ENCODE data around the gene ETV4. TPM values are rescaled to one million over a fixed set of nuclear protein-coding genes. Genes with fewer than 3 reads are reported as not detected.
A peak's percentile ranks its signal among the peaks of the same experiment; 100 is the strongest.

Gene ETV4
- total and polyA plus RNA-seq, 2 of the 13 experiments (the other 11 are each of a cell fraction or from before 2014, with no cell fraction given): 128 to 330 TPM

DNA sequence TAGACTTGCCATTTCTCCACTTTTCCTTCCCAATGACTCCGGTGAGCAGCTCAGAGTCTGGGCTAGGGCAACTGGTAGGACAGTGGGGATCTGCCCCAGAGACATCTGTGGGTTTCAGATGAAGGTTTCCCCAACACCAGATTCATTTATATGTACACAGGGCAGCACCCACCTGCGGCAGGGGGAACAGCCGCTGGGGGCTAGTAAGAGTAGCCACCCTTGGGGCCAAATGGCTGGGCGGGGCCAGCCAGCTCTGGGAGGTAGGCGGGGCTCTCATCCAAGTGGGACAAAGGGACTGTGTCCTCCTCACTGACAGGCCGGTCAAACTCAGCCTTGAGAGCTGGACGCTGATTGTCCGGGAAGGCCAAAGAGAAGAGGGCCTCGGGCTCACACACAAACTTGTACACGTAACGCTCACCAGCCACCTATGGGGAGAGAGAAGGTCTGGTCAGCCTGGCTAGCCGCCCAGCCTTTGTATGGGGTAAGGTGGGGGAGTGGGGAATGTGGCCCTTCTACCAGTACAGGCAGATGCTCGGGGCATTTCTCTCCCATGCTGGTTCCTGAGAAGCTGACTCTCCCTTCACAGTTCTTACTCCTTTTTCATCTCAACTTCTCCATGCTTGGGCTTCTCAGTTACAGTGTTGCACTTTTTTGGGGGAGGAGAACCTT is 17.7 kb downstream of the ETV4 start (continued):
- TF ChIP-seq, protein P1, sequence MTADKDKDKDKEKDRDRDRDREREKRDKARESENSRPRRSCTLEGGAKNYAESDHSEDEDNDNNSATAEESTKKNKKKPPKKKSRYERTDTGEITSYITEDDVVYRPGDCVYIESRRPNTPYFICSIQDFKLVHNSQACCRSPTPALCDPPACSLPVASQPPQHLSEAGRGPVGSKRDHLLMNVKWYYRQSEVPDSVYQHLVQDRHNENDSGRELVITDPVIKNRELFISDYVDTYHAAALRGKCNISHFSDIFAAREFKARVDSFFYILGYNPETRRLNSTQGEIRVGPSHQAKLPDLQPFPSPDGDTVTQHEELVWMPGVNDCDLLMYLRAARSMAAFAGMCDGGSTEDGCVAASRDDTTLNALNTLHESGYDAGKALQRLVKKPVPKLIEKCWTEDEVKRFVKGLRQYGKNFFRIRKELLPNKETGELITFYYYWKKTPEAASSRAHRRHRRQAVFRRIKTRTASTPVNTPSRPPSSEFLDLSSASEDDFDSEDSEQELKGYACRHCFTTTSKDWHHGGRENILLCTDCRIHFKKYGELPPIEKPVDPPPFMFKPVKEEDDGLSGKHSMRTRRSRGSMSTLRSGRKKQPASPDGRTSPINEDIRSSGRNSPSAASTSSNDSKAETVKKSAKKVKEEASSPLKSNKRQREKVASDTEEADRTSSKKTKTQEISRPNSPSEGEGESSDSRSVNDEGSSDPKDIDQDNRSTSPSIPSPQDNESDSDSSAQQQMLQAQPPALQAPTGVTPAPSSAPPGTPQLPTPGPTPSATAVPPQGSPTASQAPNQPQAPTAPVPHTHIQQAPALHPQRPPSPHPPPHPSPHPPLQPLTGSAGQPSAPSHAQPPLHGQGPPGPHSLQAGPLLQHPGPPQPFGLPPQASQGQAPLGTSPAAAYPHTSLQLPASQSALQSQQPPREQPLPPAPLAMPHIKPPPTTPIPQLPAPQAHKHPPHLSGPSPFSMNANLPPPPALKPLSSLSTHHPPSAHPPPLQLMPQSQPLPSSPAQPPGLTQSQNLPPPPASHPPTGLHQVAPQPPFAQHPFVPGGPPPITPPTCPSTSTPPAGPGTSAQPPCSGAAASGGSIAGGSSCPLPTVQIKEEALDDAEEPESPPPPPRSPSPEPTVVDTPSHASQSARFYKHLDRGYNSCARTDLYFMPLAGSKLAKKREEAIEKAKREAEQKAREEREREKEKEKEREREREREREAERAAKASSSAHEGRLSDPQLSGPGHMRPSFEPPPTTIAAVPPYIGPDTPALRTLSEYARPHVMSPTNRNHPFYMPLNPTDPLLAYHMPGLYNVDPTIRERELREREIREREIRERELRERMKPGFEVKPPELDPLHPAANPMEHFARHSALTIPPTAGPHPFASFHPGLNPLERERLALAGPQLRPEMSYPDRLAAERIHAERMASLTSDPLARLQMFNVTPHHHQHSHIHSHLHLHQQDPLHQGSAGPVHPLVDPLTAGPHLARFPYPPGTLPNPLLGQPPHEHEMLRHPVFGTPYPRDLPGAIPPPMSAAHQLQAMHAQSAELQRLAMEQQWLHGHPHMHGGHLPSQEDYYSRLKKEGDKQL (CRISPR knock-in tag; IDR thresholded peaks at IDR 0.05; ENCODE audit: low read depth): no peak
- TF ChIP-seq, protein P2, sequence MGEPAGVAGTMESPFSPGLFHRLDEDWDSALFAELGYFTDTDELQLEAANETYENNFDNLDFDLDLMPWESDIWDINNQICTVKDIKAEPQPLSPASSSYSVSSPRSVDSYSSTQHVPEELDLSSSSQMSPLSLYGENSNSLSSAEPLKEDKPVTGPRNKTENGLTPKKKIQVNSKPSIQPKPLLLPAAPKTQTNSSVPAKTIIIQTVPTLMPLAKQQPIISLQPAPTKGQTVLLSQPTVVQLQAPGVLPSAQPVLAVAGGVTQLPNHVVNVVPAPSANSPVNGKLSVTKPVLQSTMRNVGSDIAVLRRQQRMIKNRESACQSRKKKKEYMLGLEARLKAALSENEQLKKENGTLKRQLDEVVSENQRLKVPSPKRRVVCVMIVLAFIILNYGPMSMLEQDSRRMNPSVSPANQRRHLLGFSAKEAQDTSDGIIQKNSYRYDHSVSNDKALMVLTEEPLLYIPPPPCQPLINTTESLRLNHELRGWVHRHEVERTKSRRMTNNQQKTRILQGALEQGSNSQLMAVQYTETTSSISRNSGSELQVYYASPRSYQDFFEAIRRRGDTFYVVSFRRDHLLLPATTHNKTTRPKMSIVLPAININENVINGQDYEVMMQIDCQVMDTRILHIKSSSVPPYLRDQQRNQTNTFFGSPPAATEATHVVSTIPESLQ (CRISPR knock-in tag; conservative IDR thresholded peaks at IDR 0.05): no peak
- TF ChIP-seq SIN3B (IDR thresholded peaks at IDR 0.05; ENCODE audit: low read length): no peak
- TF ChIP-seq NR2F1 (CRISPR knock-in tag; IDR thresholded peaks at IDR 0.05): no peak
- TF ChIP-seq TBX2 (CRISPR knock-in tag; IDR thresholded peaks at IDR 0.05; ENCODE audit: borderline replicate concordance): peak; percentile 77
- TF ChIP-seq KDM1A (CRISPR knock-in tag; IDR thresholded peaks at IDR 0.05): no peak
- 0 out of 2 replicates have a peak, but pooled peaks have one; percentile 32 for TF ChIP-seq HIVEP1 (CRISPR knock-in tag; IDR thresholded peaks at IDR 0.05)
- TF ChIP-seq, protein P3, sequence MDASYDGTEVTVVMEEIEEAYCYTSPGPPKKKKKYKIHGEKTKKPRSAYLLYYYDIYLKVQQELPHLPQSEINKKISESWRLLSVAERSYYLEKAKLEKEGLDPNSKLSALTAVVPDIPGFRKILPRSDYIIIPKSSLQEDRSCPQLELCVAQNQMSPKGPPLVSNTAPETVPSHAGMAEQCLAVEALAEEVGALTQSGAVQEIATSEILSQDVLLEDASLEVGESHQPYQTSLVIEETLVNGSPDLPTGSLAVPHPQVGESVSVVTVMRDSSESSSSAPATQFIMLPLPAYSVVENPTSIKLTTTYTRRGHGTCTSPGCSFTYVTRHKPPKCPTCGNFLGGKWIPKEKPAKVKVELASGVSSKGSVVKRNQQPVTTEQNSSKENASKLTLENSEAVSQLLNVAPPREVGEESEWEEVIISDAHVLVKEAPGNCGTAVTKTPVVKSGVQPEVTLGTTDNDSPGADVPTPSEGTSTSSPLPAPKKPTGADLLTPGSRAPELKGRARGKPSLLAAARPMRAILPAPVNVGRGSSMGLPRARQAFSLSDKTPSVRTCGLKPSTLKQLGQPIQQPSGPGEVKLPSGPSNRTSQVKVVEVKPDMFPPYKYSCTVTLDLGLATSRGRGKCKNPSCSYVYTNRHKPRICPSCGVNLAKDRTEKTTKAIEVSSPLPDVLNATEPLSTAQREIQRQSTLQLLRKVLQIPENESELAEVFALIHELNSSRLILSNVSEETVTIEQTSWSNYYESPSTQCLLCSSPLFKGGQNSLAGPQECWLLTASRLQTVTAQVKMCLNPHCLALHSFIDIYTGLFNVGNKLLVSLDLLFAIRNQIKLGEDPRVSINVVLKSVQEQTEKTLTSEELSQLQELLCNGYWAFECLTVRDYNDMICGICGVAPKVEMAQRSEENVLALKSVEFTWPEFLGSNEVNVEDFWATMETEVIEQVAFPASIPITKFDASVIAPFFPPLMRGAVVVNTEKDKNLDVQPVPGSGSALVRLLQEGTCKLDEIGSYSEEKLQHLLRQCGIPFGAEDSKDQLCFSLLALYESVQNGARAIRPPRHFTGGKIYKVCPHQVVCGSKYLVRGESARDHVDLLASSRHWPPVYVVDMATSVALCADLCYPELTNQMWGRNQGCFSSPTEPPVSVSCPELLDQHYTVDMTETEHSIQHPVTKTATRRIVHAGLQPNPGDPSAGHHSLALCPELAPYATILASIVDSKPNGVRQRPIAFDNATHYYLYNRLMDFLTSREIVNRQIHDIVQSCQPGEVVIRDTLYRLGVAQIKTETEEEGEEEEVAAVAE (CRISPR knock-in tag; IDR thresholded peaks at IDR 0.05; ENCODE audit: borderline replicate concordance): peak; percentile 77; the same call in 1 of the 2 replicates
- TF ChIP-seq ZFP90 (CRISPR knock-in tag; IDR thresholded peaks at IDR 0.05; ENCODE audit: borderline replicate concordance): no peak; the same call in 1 of the 2 replicates
- no peak; the same call in 1 of the 2 replicates for TF ChIP-seq ETV5 (CRISPR knock-in tag; IDR thresholded peaks at IDR 0.05; ENCODE audit: borderline replicate concordance)
- TF ChIP-seq, protein P4, sequence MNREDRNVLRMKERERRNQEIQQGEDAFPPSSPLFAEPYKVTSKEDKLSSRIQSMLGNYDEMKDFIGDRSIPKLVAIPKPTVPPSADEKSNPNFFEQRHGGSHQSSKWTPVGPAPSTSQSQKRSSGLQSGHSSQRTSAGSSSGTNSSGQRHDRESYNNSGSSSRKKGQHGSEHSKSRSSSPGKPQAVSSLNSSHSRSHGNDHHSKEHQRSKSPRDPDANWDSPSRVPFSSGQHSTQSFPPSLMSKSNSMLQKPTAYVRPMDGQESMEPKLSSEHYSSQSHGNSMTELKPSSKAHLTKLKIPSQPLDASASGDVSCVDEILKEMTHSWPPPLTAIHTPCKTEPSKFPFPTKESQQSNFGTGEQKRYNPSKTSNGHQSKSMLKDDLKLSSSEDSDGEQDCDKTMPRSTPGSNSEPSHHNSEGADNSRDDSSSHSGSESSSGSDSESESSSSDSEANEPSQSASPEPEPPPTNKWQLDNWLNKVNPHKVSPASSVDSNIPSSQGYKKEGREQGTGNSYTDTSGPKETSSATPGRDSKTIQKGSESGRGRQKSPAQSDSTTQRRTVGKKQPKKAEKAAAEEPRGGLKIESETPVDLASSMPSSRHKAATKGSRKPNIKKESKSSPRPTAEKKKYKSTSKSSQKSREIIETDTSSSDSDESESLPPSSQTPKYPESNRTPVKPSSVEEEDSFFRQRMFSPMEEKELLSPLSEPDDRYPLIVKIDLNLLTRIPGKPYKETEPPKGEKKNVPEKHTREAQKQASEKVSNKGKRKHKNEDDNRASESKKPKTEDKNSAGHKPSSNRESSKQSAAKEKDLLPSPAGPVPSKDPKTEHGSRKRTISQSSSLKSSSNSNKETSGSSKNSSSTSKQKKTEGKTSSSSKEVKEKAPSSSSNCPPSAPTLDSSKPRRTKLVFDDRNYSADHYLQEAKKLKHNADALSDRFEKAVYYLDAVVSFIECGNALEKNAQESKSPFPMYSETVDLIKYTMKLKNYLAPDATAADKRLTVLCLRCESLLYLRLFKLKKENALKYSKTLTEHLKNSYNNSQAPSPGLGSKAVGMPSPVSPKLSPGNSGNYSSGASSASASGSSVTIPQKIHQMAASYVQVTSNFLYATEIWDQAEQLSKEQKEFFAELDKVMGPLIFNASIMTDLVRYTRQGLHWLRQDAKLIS (CRISPR knock-in tag; IDR thresholded peaks at IDR 0.05): no peak
